T47D (cell line): Measurements from ENCODE around the gene CLINT1.

Experiments
- DNase-seq, 2 experiments: peaks; one replicate each; pipeline versions ENCODE4 v3.0.0 to v3.0.0-alpha.2; 2011 to 2012; ENCODE audit warnings: low read depth in 1 of 2, low spot score in 1 of 2
- JUND ChIP-seq: IDR thresholded peaks from 2 replicates; pipeline ENCODE4 v1.6.1; 2012; ENCODE audit warnings: low read depth
- in situ Hi-C: cut with HindIII; loops from 2 replicates; pipeline ENCODE4 v1.10.0; 2016; ENCODE audit warnings: low sequenced_read_pairs, low pct_unique_long_range_greater_than_20kb

CLINT1 gene

GRCh38 chr5:157748760-157749461, 110.0 kb downstream of the CLINT1 start:
- no peak for DNase-seq
- no peak for TF ChIP-seq JUND
- in situ Hi-C loops = no loop called here

GRCh38 chr5:157747766-157748700, 110.9 kb downstream of the CLINT1 start:
- no peak for DNase-seq
- in situ Hi-C loops = no loop called here
- TF ChIP-seq JUND = no peak

- TF ChIP-seq JUND = no peak
- in situ Hi-C loops = no loop called here
- no peak for DNase-seq
These were observed 111.7 kb downstream of the CLINT1 start for GRCh38 chr5:157747173-157747740.

GRCh38 chr5:157745041-157745456, 113.9 kb downstream of the CLINT1 start:
- TF ChIP-seq JUND = no peak
- DNase-seq = no peak
- in situ Hi-C loops = no loop called here

- TF ChIP-seq JUND = no peak
- peak in 1 of 2 experiments; percentile 26 for DNase-seq
- in situ Hi-C loops = no loop called here
These were observed 114.6 kb downstream of the CLINT1 start for GRCh38 chr5:157744051-157745011.

- DNase-seq = peak; percentile 90 to 98
- in situ Hi-C loops = no loop called here
- no peak for TF ChIP-seq JUND
These were observed 115.5 kb downstream of the CLINT1 start, which contains the start of gene LSM11 for GRCh38 chr5:157743163-157744050. Gene LSM11 (plus strand): TSS chr5:157743712. CDS start chr5:157743751, 39 bp downstream.

- in situ Hi-C loops = no loop called here
- no peak for DNase-seq
- TF ChIP-seq JUND = no peak
These were observed 117.8 kb downstream of the CLINT1 start for GRCh38 chr5:157741131-157741530.

- DNase-seq = peak; percentile 66 to 68
- in situ Hi-C loops = no loop called here
- TF ChIP-seq JUND = no peak
These were observed 118.7 kb downstream of the CLINT1 start for GRCh38 chr5:157740229-157740610.

- in situ Hi-C loops = no loop called here
- no peak for TF ChIP-seq JUND
- no peak for DNase-seq
These were observed 119.3 kb downstream of the CLINT1 start for GRCh38 chr5:157739388-157740228.

GRCh38 chr5:157735991-157736390, 123.0 kb downstream of the CLINT1 start:
- TF ChIP-seq JUND = no peak
- DNase-seq = no peak
- in situ Hi-C loops = no loop called here
